Kidney epithelial cell (primary cell): ENCODE data around the gene PTPN3. TPM values are rescaled to one million over a fixed set of nuclear protein-coding genes. Genes with fewer than 3 reads are reported as not detected.

Experiments used
- DNase-seq: peaks from one replicate; pipeline ENCODE4 v3.0.0-alpha.2; 2010; ENCODE audit warnings: low read depth
- H3K27me3 ChIP-seq: 2 replicates; pipeline ENCODE4 v1.6.0; 2011; ENCODE audit warnings: low read length; ENCODE audit not compliant: control insufficient read depth, insufficient read depth
- H3K36me3 ChIP-seq: 2 replicates; pipeline ENCODE4 v1.5.1; 2011; ENCODE audit warnings: low read length; ENCODE audit not compliant: control insufficient read depth, insufficient read depth
- H3K4me3 ChIP-seq: 2 replicates; pipeline ENCODE4 v1.5.1; 2011; ENCODE audit warnings: low read depth, mild to moderate bottlenecking, control low read depth, low read length
- total RNA-seq: library from RNA; depleted of rRNA; stranded (reverse); fragments of >200 nt; gene quantifications from 2 replicates; pipeline ENCODE4 v1.2.3, GENCODE V29; 2015
- TF ChIP-seq, protein P1 (sequence below): IDR thresholded peaks from 2 replicates; pipeline ENCODE4 v1.5.1; 2011; ENCODE audit warnings: mild to moderate bottlenecking, moderate library complexity, low read length, control low read depth, inconsistent platforms; ENCODE audit not compliant: insufficient read depth, poor library complexity, severe bottlenecking

Gene PTPN3
- total RNA-seq, 1 donor from 2014 or later = 33.6 TPM

DNA sequence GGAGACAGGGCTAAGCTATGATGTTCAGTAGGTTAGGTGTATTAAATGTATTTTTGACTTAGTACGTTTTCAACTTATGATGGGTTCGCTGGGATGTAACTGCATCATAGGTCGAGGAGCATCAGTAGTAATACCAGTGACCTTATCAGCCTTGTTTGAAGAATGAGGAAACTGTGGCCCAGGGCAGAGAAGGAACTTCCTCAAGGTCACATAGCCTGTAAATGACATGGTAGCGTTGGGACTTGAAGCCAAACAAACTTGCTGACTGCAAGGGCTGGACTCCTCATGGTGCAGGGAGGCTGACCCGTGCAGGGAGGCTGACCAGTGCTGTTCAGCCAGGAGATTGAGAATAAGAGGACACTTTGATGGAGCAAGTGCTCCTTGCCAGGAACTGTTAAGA lies 21.3 kb upstream of the PTPN3 start:
- TF ChIP-seq, protein P1, sequence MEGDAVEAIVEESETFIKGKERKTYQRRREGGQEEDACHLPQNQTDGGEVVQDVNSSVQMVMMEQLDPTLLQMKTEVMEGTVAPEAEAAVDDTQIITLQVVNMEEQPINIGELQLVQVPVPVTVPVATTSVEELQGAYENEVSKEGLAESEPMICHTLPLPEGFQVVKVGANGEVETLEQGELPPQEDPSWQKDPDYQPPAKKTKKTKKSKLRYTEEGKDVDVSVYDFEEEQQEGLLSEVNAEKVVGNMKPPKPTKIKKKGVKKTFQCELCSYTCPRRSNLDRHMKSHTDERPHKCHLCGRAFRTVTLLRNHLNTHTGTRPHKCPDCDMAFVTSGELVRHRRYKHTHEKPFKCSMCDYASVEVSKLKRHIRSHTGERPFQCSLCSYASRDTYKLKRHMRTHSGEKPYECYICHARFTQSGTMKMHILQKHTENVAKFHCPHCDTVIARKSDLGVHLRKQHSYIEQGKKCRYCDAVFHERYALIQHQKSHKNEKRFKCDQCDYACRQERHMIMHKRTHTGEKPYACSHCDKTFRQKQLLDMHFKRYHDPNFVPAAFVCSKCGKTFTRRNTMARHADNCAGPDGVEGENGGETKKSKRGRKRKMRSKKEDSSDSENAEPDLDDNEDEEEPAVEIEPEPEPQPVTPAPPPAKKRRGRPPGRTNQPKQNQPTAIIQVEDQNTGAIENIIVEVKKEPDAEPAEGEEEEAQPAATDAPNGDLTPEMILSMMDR = no peak
- no peak overlapping the region for H3K4me3 ChIP-seq
- DNase-seq = no peak
- H3K27me3 ChIP-seq = no peaks in the 10 kb centered on the region
- no peaks in the 10 kb centered on the region for H3K36me3 ChIP-seq

DNA sequence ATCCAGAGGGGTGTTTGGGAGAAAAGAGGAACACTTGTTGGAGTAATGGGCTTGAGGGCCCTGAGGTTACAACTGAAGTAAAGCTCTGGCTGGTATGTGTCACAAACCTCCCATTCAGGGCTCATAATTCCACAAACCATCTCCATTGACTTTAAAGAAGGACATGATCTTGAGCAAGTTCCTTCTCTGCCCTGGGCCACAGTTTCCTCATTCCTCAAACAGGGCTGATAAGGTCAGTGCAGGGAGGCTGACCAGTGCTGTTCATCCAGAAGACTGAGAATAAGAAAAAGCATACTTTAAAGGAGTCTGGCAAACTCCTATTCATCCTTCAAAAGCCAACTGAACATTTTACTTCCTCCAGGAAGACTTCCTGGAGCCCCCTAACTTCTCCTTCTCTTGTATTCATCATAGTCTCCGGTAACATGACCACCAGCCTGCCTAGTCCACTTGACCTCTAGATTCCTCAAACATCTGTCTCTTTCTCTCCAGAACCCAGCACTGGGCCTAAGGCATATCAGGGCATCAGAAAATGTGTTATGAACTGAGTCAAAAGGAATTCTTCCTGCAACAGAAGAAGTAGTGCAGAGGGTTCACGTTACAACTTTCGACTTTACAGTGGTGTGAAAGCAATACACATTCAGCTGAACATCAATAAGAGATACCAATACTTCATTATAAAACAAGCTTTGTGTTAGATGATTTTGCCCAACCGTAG lies 20.7 kb upstream of the PTPN3 start:
- Histone ChIP-seq H3K27me3 (no peaks in the 10 kb centered on the region), H3K36me3 (no peaks in the 10 kb centered on the region), H3K4me3 (no peak overlapping the region)
- DNase-seq = no peak
- TF ChIP-seq, protein P1 = no peak

DNA sequence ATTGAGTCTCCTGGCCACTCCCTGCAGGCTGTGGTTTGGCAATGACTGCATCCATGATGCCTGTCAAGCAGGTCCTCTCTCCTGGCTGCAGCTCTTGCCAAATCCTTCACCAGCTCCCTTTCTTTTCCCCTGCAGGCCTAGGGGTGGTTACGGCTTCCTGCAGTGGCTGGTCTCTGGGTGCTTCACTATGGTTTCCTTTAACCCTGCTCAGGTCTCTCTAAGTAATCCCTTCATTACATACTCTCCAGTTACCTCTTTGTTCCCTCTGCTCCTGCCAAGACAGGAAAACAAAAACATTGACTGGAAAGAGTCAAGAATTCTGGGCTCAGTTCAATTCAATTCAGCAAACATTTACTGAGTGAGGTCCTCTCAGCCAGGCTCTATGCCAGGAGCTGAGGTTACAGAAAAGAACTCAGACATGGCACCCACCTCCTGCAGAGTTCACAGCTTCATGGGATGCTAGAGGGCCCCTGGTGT lies 19.8 kb upstream of the PTPN3 start:
- no peak for DNase-seq
- Histone ChIP-seq H3K36me3 (no peaks in the 10 kb centered on the region), H3K4me3 (no peak overlapping the region), H3K27me3 (no peaks in the 10 kb centered on the region)
- TF ChIP-seq, protein P1 = no peak

DNA sequence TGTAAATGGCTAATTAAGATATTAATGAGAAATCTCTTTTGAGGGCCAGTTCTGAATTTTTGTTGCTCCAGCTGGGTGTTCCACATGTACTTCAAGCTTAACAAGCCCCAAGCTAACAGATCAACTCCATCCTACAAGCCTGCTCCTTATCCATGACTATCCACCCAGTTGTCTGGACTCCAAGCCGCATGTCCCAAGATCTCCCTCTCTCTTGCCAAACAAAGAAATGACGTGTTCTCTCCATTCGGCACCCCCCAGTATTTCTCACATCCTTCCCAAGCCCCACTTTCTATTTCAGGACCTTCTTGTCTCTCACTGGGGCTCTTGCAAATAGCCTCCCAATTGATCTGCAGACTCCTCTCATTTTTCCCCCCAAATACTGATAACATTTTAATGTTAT lies 15.8 kb upstream of the PTPN3 start:
- TF ChIP-seq, protein P1 = no peak
- Histone ChIP-seq H3K36me3 (no peaks in the 10 kb centered on the region), H3K4me3 (no peak overlapping the region), H3K27me3 (no peaks in the 10 kb centered on the region)
- DNase-seq = no peak

DNA sequence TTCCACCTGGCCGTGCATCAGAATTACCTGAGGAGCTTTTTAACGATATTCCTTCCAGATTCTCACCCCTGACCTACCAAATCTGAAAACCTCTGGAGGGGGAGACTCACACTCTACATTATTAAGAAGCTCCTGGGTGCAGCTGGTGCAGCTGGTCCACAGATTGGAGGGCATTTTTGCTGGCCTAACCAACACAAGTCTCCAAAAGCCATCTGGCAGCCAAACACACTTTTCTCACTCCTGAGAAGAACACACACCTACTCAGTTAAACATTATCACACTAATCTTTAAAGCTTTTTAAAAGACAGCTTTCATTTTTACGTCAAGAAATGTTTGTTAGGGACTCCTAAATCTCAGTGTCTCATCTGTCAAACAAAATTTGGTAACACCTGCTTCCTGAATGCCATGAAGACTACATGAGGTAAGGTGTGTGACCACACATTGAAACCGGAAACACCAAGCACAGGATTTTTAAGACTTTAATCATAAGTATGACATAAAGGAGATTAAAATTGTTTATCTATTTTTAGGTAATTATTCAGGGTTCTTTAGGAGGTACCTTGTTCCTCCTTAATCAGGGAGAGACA lies 14.2 kb upstream of the PTPN3 start:
- no peak for DNase-seq
- Histone ChIP-seq H3K4me3 (no peak overlapping the region), H3K27me3 (no peaks in the 10 kb centered on the region), H3K36me3 (no peaks in the 10 kb centered on the region)
- TF ChIP-seq, protein P1 = no peak
